Neural cell (in vitro differentiated cells): ENCODE measurements around the gene RGR. TPM values are rescaled to one million over a fixed set of nuclear protein-coding genes. Genes with fewer than 3 reads are reported as not detected.

Source experiments
- H2AFZ ChIP-seq: fragments of 200-600, 300-800 bp; sonication (generic), shearing (Covaris generic); 2 replicates; pipeline ENCODE4 v1.6.0; 2014; ENCODE audit warnings: low read depth, mild to moderate bottlenecking, antibody characterized with exemption, low read length, moderate library complexity
- H3F3A ChIP-seq: fragments of 200-600 bp; shearing (Covaris generic); 2 replicates; pipeline ENCODE4 v1.6.1; 2016; ENCODE audit warnings: mild to moderate bottlenecking, moderate library complexity, mixed read lengths, antibody characterized with exemption, low read length; ENCODE audit not compliant: insufficient read depth, poor library complexity, severe bottlenecking
- H3K27ac ChIP-seq: fragments of 200-600, 300-800 bp; sonication (generic), shearing (Covaris generic); 2 replicates; pipeline ENCODE4 v1.5.1; 2014; ENCODE audit warnings: mild to moderate bottlenecking, low read length, moderate library complexity
- H3K27me3 ChIP-seq: fragments of 300-800, 200-600 bp; sonication (generic), shearing (Covaris generic); 2 replicates; pipeline ENCODE4 v1.6.0; 2014; ENCODE audit warnings: mild to moderate bottlenecking, low read depth, low read length, moderate library complexity; ENCODE audit not compliant: insufficient read depth
- H3K36me3 ChIP-seq: fragments of 300-800, 200-600 bp; sonication (generic), shearing (Covaris generic); 2 replicates; pipeline ENCODE4 v1.5.1; 2014; ENCODE audit warnings: mild to moderate bottlenecking, antibody characterized with exemption, low read length, moderate library complexity; ENCODE audit not compliant: insufficient read depth
- H3K4me2 ChIP-seq: fragments of 300-800, 200-600 bp; sonication (generic), shearing (Covaris generic); 2 replicates; pipeline ENCODE4 v1.6.0; 2014; ENCODE audit warnings: mild to moderate bottlenecking, low read length
- H3K4me3 ChIP-seq: fragments of 300-800, 200-600 bp; sonication (generic), shearing (Covaris generic); 2 replicates; pipeline ENCODE4 v1.5.1; 2014; ENCODE audit warnings: mild to moderate bottlenecking, low read length, moderate library complexity
- H3K79me2 ChIP-seq: fragments of 200-600 bp; shearing (Covaris generic); replicated peaks from 2 replicates; pipeline ENCODE4 v1.6.0; 2014; ENCODE audit warnings: mild to moderate bottlenecking, low read length, moderate library complexity; ENCODE audit not compliant: insufficient read depth
- H3K9ac ChIP-seq: fragments of 300-800, 200-600 bp; sonication (generic), shearing (Covaris generic); 2 replicates; pipeline ENCODE4 v1.6.1; 2016; ENCODE audit warnings: mild to moderate bottlenecking, low read length, mixed read lengths
- H3K9me2 ChIP-seq: fragments of 200-600 bp; shearing (Covaris generic); 2 replicates; pipeline ENCODE4 v1.6.1; 2016; ENCODE audit warnings: mild to moderate bottlenecking, low read length, mixed read lengths; ENCODE audit not compliant: insufficient read depth
- H3K9me3 ChIP-seq: fragments of 200-600, 300-800 bp; sonication (generic), shearing (Covaris generic); 2 replicates; pipeline ENCODE4 v1.6.1; 2016; ENCODE audit warnings: mild to moderate bottlenecking, mixed run types, low read length, moderate library complexity, mixed read lengths
- H4K20me1 ChIP-seq: fragments of 200-600 bp; shearing (Covaris generic); 2 replicates; pipeline ENCODE4 v1.6.1; 2016; ENCODE audit warnings: mild to moderate bottlenecking, mixed run types; ENCODE audit not compliant: insufficient read depth
- CTCF ChIP-seq: fragments of 450-650 bp; IDR thresholded peaks from 2 replicates; pipeline ENCODE4 v1.5.1; 2014; ENCODE audit warnings: antibody characterized with exemption, mild to moderate bottlenecking, moderate library complexity; ENCODE audit not compliant: poor library complexity, severe bottlenecking
- EP300 ChIP-seq: fragments of 450-650 bp; conservative IDR thresholded peaks from 2 replicates; pipeline ENCODE4 v1.6.1; 2014; ENCODE audit warnings: antibody characterized with exemption, mild to moderate bottlenecking, moderate library complexity; ENCODE audit not compliant: poor library complexity, severe bottlenecking
- EZH2 ChIP-seq: fragments of 200-600, 300-800 bp; shearing (Covaris generic), sonication (generic); IDR thresholded peaks from 2 replicates; pipeline ENCODE4 v1.6.1; 2014; ENCODE audit warnings: antibody characterized with exemption, low read length, borderline replicate concordance, mild to moderate bottlenecking; ENCODE audit not compliant: insufficient read depth, poor library complexity, severe bottlenecking
- MXI1 ChIP-seq: fragments of 450-650 bp; conservative IDR thresholded peaks from 2 replicates; pipeline ENCODE4 v1.6.1; 2014; ENCODE audit warnings: antibody characterized with exemption, mild to moderate bottlenecking; ENCODE audit not compliant: poor library complexity, severe bottlenecking
- POLR2AphosphoS5 ChIP-seq: IDR thresholded peaks from 2 replicates; pipeline ENCODE4 v1.6.1; 2012
- RAD21 ChIP-seq: fragments of 450-650 bp; conservative IDR thresholded peaks from 2 replicates; pipeline ENCODE4 v1.6.1; 2014; ENCODE audit warnings: antibody characterized with exemption, mild to moderate bottlenecking, moderate library complexity
- REST ChIP-seq: IDR thresholded peaks from 2 replicates; pipeline ENCODE4 v1.6.1; 2012; ENCODE audit warnings: borderline replicate concordance
- SMC3 ChIP-seq: fragments of 450-650 bp; conservative IDR thresholded peaks from 2 replicates; pipeline ENCODE4 v1.6.1; 2014; ENCODE audit warnings: antibody characterized with exemption, mild to moderate bottlenecking, moderate library complexity; ENCODE audit not compliant: poor library complexity
- TAF1 ChIP-seq: IDR thresholded peaks from 2 replicates; pipeline ENCODE4 v1.6.1; 2012; ENCODE audit warnings: low read depth
- polyA plus RNA-seq: library from polyadenylated mRNA; depleted of rRNA; stranded (reverse); fragments of >200 nt; gene quantifications from 2 replicates; pipeline ENCODE4 v1.2.3, GENCODE V29; 2014

Gene RGR
- polyA plus RNA-seq, 1 donor from 2014 or later, result not detected

- no peak for TF ChIP-seq REST
- no peak for TF ChIP-seq TAF1
- TF ChIP-seq RAD21, result no peak
These were observed 3.6 kb upstream of the RGR start, which contains the start of gene LRIT1 (continued) for GRCh38 chr10:84241185-84241790.

- Histone ChIP-seq H2AFZ (no peak overlapping the region), H3K9me2 (no peaks in the 10 kb centered on the region), H3K4me2 (no peak overlapping the region), H3K9ac (no peak overlapping the region), H3K9me3 (no peaks in the 10 kb centered on the region), H4K20me1 (no peaks in the 10 kb centered on the region), H3K36me3 (no peaks in the 10 kb centered on the region), H3K27ac (no peak overlapping the region), H3F3A (no peaks in the 10 kb centered on the region), H3K79me2 (no peaks in the 10 kb centered on the region), H3K4me3 (no peak overlapping the region), H3K27me3 (no peaks in the 10 kb centered on the region)
- TF ChIP-seq MXI1 (no peak), REST (no peak), EP300 (no peak), POLR2AphosphoS5 (no peak), RAD21 (no peak), CTCF (no peak), SMC3 (no peak), EZH2 (no peak), TAF1 (no peak)
These were observed 1.1 kb upstream of the RGR start for GRCh38 chr10:84243759-84244158.
